A549 treated with AZD9567 at 1 μM for 4 hours (cell line): ENCODE results near the gene C15orf39. TPM values are rescaled to one million over a fixed set of nuclear protein-coding genes. Genes with fewer than 3 reads are reported as not detected.

Experiments
- total RNA-seq: library from RNA; stranded (reverse); fragments of 200-300 nt; extraction: Qiagen RNA extraction; gene quantifications from 5 replicates; pipeline ENCODE4 v1.2.3, GENCODE V29; 2022; ENCODE audit not compliant: insufficient read depth

Gene C15orf39
- total RNA-seq = 29.5 to 40.2 TPM (median 33.6 TPM) in 5 replicates

DNA sequence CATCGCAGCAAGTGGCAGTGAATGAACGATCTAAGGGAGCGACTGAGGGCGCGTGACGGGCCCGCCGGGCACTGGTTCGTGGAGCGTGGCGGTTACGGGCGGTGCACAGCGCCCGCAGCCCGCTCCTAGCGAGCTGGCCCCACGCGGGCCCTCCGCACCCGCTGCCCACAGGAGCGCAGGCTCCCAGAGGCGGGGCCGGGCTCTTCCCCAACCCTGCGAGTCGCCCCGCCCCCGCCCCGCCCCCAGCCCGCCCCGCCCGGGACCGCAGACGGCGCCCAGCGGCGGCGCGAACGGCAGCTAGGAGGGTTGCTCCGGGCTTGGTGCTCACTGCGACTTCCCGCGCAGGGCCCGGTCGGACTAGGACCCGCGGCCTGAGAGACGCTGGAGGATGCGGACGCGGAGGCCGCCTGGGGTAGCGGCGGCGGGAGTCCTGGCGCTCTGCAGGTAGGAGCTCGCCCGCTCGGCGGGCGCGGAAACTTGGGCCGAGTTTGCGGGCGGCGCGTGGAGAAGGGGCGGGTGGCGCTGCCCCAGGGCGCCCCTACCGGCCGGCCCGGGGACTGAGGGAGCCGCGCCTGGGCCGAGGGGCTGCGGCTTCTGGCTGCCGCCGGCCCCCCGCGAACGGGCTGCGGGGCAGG is at the start of gene C15orf39:
Gene C15orf39 (plus strand): TSS at position 267 of the 635 bp plus-strand sequence. CDS start 4,167 bp downstream, outside the sequence.

GRCh38 chr15:75258034-75258433 is 56.4 kb downstream of the C15orf39 start, which contains the start of gene GOLGA6C:
Gene GOLGA6C (plus strand): TSS chr15:75258334. CDS start chr15:75258599, 265 bp downstream.

Other genes starting within 250 kb of the C15orf39 start
- 14.2 to 27.9 TPM (median 27.3 TPM) in 5 replicates for gene RPP25, start 245.1 kb upstream of the C15orf39 start, total RNA-seq
- 11.2 to 12.6 TPM (median 12.0 TPM) in 5 replicates for gene SCAMP5, start 206.3 kb upstream of the C15orf39 start, total RNA-seq
- gene PPCDC, start 178.3 kb upstream of the C15orf39 start, total RNA-seq = 16.0 to 20.1 TPM (median 17.6 TPM) in 5 replicates
- 0.03 TPM in 1 of 5 replicates, not detected in the others for gene GOLGA6C, start 56.5 kb downstream of the C15orf39 start, total RNA-seq
- 0.03 to 0.05 TPM (median 0.03 TPM) in 3 of 5 replicates, not detected in the others for gene GOLGA6D, start 81.0 kb downstream of the C15orf39 start, total RNA-seq
- 178 to 189 TPM (median 188 TPM) in 5 replicates for gene COMMD4, start 134.2 kb downstream of the C15orf39 start, total RNA-seq
- 1.3 to 7.2 TPM (median 2.2 TPM) in 5 replicates for gene NEIL1, start 145.2 kb downstream of the C15orf39 start, total RNA-seq
- 53.0 to 105 TPM (median 93.9 TPM) in 5 replicates for gene MAN2C1, start 166.7 kb downstream of the C15orf39 start, total RNA-seq
- gene SIN3A, start 249.8 kb downstream of the C15orf39 start, total RNA-seq = 24.7 to 36.4 TPM (median 30.4 TPM) in 5 replicates